NCI-H1105 treated with DMSO at 0.1 percent for 48 hours (cell line): ENCODE data around the gene TASP1.

ENCODE experiments used
- DNase-seq: peaks from one replicate; lab custom pipeline; 2025; lab: John Stamatoyannopoulos, UW

TASP1 gene

GRCh38 chr20:13441388-13441787 lies 197.3 kb downstream of the TASP1 start:
- DNase-seq, result no peak

GRCh38 chr20:13436530-13436929 lies 202.2 kb downstream of the TASP1 start:
- no peak for DNase-seq

GRCh38 chr20:13432126-13432525 lies 206.6 kb downstream of the TASP1 start:
- DNase-seq, result no peak

GRCh38 chr20:13430346-13431002 lies 208.3 kb downstream of the TASP1 start:
- no peak for DNase-seq

DNA sequence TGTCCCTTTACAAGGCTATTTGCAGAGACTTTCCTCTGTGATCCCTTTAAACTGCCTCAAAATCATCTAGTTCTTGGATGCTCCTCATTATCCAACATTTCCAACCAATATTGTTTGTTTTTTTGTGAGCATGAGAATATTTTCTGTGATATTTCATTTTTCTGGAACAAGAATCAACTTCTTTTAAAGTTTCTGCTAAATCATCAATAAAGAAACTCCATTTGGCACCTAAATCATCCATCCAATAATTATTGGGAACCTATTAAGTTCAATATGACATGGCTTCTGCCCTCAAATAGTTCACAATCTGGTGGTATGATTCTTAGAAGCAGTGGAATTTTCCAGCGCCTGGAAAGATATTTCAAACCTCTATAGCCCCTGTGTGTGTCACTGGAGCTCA lies 210.0 kb downstream of the TASP1 start:
- no peak for DNase-seq

DNA sequence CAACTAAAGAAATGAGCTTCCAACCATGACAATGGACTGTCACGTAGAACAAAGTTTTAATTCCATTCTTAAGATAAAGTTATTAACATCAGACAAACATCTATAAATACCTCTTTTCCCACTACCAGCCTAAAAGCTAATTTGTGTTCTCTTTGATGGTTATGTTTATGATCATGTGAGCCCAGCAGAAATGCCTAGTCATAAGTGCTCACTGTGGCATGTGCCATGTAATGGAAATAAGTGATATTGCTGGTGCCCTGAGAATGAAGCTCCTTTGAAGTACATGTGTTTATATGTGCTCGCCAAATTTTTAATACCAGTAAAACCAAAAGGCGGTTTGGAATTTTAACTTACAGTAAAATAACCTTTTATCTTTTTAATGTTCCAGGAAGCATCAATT lies 211.9 kb downstream of the TASP1 start:
- no peak for DNase-seq

- no peak for DNase-seq
Observed at GRCh38 chr20:13425381-13426135, 213.2 kb downstream of the TASP1 start.

DNA sequence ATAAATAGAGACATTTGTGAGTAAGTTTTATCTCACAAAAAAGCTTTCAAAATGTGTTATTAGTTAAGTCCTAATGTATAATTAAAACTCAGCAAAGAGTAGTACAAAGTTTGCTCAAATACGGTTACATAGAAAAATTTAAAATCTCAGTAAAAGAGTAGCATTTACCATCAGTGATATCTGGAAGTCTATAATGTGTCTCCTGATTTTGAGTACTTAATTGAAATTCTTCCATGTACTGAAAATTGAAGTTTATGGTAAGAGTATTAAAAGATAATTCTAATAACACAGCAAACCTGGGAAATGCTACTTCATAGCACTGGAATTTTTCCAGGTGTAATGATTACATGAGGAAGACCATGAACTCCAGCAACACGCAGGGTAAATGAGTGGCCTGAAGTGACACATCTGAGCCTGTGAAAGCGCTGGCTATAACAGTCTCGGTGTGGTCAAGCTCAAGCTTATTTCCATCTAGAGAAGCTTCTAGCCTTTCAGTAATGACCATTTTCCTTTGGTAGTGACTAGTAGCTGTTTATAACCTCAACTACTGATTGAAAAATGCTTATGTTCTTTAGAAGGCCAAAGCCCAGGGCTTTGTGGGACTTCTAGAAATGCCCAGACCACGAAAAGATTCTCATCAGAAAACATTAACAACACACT lies 214.4 kb downstream of the TASP1 start:
- no peak for DNase-seq

DNA sequence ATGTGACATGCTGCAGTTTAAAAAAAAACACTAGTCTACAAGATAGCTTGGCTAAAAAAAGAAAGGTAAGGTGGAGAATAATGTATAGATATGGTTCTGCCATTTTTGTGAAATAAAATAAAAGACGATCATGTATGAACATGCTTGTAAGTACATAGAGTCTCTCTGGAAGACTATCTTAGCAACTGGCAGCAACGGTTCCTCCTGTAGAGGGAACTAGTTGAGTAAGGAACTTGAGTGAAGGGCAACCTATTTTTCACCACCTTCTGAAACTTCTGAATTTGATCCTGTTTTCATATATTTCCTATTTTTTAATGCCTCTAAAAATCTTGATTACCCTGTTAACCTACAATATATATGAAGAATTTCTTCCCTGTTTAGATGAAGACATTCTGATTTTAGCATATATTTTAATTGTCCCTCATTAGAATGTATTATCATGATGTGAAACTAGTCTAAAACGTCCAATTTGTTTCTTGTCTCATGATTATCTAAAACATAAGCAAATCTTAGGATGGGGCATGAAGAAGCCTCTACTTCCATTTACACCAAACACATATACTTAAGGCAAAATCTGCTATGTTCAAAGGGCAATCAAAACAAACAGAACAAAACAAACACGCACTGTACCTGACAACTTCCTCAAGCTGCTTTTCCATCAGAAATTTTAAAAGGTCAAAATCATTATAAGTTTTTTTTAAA lies 215.1 kb downstream of the TASP1 start:
- DNase-seq, result no peak

DNA sequence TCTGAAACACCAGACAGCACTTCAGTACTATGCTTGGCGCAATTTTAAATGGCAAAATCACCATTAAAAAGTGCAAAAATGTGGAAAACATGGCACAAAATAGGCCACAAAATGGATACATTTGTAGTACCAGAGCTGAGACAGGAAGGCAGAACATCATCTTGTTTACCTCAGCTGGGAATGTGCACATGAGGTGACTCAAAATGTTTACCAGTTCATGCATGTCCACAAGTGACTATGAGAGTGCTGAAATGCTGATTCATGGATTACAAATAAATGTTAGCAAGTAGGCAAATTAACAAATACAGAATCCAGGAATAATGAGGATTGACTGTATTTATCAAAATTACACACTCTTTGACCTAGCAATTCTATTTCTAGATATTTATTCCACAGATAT lies 216.1 kb downstream of the TASP1 start:
- DNase-seq, result no peak

- DNase-seq, result no peak
Observed at GRCh38 chr20:13420625-13421024, 218.1 kb downstream of the TASP1 start.

DNA sequence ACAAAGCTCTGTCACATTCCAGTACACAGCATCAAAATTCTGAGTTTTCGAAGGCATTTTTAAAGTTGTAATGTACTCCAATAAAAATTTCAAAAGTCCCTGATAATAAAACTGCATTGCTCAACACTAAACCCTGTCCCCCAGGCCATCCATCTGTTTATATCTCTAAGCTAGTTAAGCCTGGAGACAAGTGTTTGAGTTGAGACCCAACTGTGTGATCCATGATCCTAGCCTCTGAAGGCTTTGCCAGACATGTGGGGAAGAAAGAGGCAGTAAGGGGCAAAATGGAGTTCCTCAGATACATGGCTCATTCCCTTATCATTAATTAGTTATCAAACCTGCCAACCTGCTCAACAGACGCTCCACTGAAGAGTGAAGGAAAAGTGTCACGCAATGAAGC lies 219.3 kb downstream of the TASP1 start:
- DNase-seq, result no peak

DNA sequence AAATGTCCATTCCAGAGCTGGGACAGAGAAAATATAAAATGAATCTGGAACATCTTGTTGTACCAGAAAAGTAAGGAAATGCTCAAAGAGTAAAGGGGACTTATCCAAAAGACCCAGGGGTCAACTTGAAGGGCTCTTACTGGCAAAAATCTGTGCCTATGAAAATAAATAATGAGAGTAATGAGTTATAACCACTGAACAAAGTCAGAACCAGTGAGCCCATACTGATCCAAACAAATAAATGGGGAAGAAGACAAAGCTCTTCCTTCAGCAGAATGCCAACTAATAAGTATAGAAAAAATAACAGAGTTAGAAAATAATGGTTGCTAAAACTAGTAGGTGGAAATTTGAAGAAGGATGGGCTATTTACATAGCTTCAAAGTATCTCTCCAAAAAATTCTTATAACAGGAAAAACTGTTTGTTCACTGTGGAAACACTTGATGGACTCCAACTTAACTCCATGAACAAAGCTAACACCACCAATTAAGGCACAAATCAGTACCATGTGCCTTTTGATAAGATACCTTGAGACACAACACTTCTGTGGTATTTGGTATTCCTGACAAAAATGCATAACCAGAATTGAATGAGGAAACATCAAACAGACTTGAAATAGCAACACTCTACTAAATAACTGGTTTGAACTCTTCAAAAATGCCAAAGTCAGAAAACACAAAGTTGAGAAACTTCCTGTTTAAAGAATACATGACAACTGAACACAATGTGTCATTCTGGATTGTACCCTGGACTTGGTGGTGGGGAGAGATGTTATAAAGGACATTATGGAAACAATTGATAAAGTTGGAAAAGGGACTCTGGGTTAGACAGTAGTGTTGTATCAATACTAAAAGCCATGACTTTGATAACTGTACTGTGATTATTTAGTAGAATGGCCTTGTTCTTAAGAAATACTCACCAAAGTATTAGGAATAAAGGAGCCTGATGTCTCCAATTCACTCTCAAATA lies 220.2 kb downstream of the TASP1 start:
- no peak for DNase-seq

GRCh38 chr20:13416531-13416930 lies 222.2 kb downstream of the TASP1 start:
- no peak for DNase-seq

- DNase-seq, result no peak
Observed at GRCh38 chr20:13412806-13413445, 225.8 kb downstream of the TASP1 start.

GRCh38 chr20:13404293-13404692 lies 234.4 kb downstream of the TASP1 start:
- DNase-seq, result no peak

GRCh38 chr20:13403453-13403852 lies 235.3 kb downstream of the TASP1 start:
- no peak for DNase-seq

GRCh38 chr20:13402986-13403385 lies 235.7 kb downstream of the TASP1 start:
- DNase-seq, result no peak

- no peak for DNase-seq
Observed at GRCh38 chr20:13402171-13402760, 236.5 kb downstream of the TASP1 start.

DNA sequence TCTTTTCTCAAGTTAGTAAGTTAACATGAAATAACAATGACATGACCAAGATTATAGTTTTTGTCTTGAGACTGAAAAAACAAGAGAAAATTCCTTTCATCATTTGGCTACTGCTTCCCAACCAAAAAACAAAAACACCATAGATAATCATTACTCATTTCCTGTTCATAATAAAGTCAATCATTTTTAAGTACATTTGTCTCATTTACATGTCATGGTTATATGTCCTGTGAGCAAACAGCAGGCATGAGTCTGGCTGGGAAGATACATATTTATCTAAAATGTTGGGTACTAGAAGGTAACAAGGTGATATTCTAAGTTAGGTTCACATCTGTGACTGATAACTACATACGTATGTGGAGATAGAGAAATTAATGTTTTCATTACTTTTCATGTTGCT lies 237.1 kb downstream of the TASP1 start:
- DNase-seq, result no peak

GRCh38 chr20:13400453-13400852 lies 238.3 kb downstream of the TASP1 start:
- no peak for DNase-seq
